Head of caudate nucleus (tissue), 42 donors: ENCODE data around the gene EZH1.

Experiments
- DNase-seq, 42 donors: peaks; one replicate each; pipeline versions ENCODE4 v3.0.0 to v3.0.0-alpha.2; 2020 to 2021; ENCODE audit warnings: mixed read lengths in 7 of 42
- intact Hi-C: fragments of 100-400 bp; cut with DNase I; formaldehyde crosslinking; loops from one replicate; pipeline ENCODE4 v1.15.0; 2022

Gene EZH1

DNA sequence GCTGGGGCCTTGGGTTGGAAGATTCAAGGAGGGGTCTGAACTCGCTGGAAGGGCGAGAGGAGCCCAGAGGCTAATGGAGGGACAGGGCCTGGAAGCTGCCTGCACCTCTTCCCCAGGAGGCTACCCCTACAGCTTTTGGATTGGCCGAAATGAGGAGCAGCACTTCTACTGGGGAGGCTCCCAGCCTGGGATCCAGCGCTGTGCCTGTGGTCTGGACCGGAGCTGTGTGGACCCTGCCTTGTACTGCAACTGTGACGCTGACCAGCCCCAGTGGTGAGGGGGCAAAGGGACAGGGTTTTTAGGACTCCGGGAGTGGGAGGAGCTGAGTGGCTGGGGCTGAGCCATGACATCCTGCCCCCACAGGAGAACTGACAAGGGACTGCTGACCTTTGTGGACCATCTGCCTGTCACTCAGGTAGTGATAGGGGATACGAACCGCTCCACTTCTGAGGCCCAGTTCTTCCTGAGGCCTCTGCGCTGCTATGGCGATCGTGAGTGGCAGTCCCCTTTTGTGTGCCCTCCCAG is 53.8 kb downstream of the EZH1 start:
- no peak for DNase-seq
- intact Hi-C loops, result no loop called here

DNA sequence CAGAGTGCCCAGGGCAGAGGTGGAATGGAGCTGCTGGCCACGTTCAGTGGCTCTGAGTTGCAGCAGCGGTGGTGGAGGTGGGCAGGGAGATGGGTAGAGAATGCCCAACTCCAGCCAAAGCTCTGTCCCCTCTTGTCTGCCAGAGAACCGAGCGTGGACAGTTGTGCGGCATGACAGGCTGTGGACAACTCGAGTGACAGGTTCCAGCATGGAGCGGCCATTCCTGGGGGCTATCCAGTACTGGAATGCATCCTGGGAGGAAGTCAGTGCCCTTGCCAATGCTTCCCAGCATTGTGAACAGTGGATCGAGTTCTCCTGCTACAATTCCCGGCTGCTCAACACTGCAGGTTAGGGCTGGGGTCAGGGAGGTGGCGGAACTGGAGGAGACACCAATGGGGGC is 54.2 kb downstream of the EZH1 start:
- intact Hi-C loops, result no loop called here
- no peak for DNase-seq

DNA sequence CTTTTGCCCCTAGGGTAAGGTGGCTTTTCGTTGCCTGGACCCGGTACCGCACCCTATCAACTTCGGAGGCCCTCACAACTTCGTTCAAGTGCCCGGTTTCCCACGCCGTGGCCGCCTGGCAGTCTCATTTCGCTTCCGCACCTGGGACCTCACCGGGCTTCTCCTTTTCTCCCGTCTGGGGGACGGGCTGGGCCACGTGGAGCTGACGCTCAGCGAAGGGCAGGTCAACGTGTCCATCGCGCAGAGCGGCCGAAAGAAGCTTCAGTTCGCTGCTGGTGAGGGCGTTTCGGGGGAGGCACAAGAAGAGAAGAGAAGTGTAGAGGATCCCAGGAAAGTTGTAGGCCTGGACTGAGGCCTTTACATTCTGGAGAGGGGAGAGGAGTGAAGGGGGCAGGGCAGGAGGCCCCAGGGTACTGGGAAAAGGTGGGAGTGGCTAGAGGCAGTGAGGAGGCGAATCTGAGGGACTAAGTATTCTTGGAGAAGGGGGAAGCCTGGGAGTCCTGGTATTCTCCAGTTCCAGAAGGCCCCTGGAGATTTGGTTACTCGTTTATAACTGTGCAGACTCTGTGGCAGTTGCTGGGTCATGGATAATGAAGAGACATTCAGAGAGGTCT is 57.0 kb downstream of the EZH1 start:
- intact Hi-C loops, result no loop called here
- no peak for DNase-seq

DNA sequence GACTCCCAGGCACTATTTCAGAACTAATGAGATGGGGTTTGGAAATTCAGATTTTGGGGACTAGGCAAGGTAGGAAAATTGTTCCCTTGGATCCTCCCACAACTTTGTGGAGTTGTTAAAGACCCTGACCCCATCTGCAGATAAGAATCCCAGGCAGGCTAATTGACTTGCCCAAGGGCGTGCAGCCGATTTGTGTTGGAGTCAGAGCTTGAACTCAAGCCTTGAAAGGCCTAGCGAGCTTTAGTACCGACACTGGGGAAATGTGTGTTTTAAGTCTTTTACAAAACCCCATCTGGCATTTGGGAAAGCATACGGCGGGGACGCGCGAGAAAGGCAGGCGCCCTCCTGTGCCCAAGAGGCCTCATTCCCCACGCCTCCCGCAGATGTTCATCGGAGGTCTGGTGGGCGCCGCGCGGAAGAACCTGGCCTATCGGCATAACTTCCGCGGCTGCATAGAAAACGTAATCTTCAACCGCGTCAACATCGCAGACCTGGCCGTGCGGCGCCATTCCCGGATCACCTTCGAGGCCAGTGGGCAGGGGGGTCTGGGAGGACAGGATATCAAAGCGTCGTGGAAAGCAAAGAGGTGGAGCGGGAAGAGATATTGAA is 58.2 kb downstream of the EZH1 start:
- no peak for DNase-seq
- intact Hi-C loops, result no loop called here

DNA sequence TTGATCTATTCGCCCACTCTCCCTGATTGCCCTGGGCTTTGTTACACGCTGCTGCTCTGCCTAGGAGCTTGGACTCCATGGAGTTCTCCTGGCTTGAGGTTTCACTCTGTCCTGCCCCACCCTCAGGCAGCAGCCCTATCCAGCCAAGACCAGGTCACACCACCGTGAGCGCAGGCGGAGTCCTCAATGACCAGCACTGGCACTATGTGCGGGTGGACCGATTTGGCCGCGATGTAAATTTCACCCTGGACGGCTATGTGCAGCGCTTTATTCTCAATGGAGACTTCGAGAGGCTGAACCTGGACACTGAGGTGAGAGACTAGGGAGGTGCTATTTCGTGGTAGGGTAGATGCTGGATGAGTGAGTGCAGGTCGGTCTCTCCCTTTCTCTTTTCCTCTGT is 59.0 kb downstream of the EZH1 start:
- intact Hi-C loops, result no loop called here
- no peak for DNase-seq

DNA sequence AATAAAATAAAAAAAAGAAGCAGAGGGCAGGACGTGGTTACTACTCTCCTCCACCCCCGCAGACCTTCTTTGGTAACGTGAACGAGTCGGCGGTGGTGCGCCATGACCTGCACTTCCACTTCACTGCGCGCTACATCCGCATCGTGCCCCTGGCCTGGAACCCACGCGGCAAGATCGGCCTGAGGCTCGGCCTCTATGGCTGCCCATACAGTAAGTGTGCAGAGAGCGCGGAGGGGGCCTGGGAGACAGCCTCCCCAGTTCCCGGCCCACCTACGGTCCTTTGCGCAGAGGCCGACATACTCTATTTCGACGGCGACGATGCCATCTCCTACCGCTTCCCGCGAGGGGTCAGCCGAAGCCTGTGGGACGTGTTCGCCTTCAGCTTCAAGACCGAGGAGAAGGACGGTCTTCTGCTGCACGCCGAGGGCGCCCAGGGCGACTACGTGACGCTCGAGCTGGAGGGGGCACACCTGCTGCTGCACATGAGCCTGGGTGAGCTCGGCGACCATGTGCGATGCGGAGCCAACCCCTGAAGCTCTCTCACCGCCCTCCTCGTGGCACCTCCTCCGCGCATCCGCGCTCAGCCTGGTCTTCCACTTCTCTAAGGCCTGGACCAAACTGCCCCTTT is 59.8 kb downstream of the EZH1 start:
- DNase-seq, result no peak
- intact Hi-C loops, result no loop called here

DNA sequence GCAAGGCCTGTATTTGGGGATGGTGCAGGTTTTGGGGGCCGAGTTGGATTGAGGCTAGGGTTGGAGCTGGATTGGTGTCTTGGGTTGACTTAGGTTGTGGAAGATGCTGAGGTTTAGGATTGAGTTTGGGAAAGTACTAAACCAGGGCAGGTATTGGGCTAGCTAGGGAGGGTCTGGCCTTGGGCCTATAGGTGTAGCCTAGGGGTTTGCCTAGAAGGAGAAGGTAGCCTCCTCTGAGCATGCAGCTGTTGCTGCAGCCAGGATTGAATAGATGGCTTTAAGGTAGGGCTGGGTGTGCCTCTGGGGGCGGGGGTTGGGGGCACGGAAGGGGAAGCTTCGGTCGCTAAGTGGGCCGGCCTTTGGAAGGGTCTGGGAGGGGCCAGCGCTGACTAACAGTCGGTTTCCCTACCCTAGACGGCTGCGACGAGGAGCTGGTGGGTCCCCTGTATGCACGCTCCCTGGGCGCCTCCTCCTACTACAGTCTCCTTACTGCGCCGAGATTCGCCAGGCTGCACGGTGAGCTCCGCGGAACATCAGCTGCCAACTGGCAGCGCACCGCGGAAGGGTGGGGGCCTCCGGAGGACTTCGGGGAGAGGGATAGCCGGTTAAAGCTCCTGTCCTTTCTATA is 61.3 kb downstream of the EZH1 start:
- DNase-seq, result peak; percentile 39 to 93 (median 76)
- intact Hi-C loops, result no loop called here

DNA sequence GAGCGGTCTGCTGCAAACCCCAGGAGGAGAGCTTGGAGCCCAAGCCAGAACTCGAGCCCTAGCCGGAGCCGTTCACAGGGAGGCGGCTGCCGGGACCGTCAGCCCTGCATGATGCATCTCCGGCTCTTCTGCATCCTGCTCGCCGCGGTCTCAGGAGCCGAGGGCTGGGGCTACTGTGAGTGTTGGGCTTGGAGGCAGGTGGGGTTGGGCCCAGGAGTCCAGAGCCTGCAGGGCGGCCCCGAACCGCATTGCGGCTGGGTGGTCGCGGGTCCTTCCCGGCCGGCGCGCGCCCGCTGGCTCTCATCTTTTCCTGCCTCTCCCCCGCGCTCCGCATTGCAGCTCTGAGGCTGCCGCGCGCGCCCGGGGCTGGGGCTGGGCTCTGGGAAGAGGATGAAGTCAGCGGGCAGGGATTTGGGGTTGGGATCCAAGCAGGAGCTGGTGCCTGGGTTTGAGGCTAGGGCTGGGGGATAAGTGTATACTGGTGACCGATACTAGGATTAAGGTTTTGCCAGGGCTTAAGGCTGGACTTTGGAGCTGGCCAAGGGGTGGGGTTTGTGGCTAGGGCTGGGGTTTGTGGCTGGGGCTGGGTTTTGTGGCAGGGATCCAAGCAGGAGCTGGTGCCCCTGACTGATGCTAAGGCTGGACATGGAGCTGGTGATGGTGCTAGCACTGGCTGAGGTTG is 62.0 kb downstream of the EZH1 start:
- intact Hi-C loops, result no loop called here
- peak in 36 of 42 donors; percentile 52 to 86 (median 74) for DNase-seq

DNA sequence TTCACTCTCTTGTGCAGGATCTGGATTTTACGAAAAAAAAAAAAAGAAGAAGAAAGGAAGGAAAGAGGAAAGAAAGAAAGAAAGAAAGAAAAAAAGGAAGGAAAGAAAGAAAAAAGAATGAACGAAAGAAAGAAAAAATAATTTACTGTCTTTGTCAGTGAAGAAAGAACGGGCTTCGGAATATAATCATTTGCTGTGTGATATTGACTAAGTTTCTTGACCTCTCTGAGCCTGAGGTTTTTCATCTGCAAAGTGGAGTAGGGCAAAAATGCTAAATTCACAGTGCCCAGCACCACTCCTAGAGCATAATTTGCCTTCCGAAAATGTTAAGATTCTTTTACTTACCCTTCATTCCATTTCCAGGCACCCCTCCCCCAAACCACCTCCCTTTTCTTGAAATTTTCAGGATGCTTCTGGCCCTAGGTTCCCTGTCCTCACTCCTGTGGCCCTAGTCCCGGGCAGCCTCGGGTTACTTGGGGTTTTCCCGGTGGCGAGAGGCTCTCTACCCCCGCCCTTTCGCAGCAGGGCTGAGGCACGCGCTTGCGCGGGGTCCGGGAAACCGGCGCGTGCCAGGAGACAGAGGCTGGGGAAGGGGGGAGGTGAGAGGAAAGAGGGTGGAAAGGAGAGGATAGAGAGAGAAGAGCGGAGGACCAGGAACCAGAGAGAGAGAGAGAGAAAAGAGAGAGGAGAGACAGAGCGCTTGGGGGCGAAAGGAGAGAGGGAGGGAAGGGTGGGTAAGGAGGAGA is 62.7 kb downstream of the EZH1 start, which contains the start of gene CNTNAP1:
Gene CNTNAP1 (plus strand): TSS at position 556 of the 746 bp plus-strand sequence. CDS start 299 bp downstream, outside the sequence.
- DNase-seq, result peak in 39 of 42 donors; percentile 49 to 89 (median 69)
- intact Hi-C loops, result no loop called here

DNA sequence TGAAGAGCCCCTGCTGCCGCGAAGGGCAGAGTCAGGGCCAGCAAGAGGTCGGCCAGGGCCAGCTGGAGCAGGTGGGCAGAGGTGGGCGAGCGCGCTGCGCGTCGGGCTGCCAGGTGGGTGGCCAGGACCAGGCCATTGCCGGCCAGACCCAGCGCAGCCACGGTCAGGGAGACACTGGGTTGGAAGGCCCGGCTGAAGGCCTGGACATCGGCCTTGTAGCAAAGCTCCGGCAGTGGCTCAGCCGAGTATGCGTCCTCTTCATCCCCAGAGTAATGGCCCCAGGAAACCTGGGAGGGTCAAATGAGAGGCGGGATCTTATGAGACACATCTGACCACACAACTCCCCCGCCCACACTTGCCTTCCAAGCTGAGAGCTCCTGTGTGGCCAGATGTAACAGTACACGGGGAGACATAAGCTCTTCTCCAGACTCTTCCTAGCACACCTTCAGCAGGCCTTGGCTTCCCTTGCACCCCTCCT is 64.5 kb downstream of the EZH1 start:
- intact Hi-C loops, result no loop called here
- DNase-seq, result no peak

DNA sequence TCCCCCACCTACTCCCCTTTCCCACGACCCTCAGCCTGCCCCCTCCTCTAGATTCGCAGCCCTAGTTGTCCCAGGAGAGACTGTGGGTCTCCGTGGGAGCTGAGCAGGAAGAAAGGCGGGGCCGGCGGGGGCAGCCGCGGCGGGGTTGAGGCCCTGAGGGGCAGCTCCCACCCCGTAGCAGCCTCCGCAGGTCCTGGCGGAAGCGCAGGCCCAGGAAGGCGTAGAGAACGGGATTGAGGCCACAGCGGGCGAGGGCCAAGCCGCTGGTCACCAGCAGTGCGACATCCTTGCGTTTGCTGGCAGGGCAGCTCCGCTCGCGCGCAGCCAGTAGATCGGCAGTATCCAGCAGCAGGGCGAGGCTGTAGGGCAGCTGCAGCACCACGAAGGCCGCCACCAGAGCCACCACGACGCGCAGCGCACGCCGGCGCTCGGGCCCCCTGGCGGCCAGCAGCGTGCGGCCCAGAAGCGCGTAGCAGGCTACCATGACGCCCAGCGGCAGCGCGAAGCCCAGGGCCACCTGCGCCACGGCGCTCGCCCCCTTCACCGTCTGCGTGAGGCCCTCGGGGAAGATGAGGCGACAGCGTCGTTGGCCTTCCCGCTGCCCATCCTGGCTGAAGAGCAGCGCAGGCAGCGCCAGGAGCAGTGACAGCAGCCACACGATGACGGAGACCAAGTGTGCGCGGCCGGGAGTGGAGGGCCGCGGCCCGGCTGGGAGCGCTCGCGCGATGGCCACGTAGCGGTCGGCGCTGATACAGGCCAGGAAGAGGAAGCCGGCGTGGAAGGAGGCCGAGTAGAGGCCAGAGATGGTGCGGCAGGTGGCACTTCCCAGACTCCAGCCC is 65.1 kb downstream of the EZH1 start:
- DNase-seq, result peak in 40 of 42 donors; percentile 35 to 89 (median 74)
- intact Hi-C loops, result loop anchor here (5.0 kb wide), 2 partner anchors 72 to 102 kb away; partner anchors contain the start of genes PSMC3IP, RETREG3 and TUBG1

DNA sequence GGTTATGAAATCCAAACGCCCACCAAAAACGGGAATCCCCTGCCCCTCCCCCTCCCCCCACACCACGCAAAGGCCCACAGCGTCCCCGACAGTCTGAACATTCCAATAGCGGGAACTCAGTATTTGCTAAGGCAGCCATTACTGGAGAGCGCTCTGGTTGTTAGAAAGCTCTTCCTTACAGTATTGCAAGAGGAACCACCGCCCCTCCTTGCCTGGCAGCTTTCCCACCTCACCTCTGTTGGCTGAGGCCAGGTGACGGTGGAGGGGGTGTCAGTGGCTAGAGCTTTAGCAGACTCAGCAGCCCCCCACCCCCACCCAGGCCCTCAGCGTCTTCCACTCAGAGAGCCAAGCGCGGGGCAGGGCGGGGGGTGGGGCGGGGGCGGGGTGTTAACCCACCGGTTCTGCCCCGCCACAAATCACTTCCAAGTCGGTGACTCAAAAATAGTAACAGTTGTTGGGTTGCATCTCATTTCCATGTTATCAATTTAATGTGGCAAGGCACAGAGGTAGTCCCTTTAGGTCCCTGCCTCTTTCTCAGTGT is 65.8 kb downstream of the EZH1 start:
- intact Hi-C loops, result loop anchor here (5.0 kb wide), 2 partner anchors 72 to 102 kb away; partner anchors contain the start of genes PSMC3IP, RETREG3 and TUBG1
- peak in 26 of 42 donors; percentile 27 to 76 (median 57) for DNase-seq

DNA sequence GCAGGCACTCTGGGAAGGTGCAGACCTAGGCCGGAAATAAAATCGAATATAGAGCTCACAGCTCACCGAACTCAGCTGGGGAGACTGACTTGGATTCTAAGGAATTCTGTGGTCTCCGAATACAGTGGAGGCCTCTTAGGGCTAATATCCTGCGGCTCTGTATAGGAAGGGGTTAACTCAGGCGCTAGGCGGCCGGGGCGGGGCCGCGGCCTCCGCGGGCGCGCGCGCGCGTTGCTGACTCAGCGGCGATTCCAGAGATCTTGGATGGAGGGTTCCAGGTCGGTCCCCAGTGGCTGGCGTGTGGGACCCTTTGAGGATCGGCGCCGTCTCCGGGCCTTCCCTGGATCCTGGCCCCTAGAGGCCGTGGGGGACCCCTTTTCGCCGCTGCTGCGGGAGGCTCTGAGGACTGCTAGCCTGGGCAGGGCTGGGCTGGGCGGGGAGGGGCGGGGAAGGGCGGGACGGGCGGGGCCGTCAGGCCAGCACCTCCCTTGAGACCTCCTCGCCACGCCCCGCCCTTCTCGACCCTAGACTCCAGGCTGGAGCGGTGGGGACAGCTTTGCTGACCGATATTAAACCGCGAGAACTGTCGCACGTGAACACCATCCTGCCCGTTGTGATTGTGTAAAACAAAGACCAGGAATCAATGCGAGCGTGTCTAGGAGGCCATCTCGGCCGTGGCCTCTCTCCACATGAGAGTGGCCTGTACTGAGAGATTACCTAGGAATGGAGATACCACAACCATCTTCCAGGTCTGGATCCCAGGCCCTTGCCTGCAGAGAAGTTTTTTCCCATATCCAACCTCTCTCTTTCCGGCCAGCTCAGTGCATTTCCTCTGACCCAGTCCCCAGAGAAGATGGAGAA is 66.7 kb downstream of the EZH1 start:
- intact Hi-C loops, result loop anchor here (5.0 kb wide), 2 partner anchors 71 to 101 kb away; partner anchors contain the start of genes PSMC3IP, RETREG3 and TUBG1
- DNase-seq, result peak; percentile 64 to 93 (median 86)

DNA sequence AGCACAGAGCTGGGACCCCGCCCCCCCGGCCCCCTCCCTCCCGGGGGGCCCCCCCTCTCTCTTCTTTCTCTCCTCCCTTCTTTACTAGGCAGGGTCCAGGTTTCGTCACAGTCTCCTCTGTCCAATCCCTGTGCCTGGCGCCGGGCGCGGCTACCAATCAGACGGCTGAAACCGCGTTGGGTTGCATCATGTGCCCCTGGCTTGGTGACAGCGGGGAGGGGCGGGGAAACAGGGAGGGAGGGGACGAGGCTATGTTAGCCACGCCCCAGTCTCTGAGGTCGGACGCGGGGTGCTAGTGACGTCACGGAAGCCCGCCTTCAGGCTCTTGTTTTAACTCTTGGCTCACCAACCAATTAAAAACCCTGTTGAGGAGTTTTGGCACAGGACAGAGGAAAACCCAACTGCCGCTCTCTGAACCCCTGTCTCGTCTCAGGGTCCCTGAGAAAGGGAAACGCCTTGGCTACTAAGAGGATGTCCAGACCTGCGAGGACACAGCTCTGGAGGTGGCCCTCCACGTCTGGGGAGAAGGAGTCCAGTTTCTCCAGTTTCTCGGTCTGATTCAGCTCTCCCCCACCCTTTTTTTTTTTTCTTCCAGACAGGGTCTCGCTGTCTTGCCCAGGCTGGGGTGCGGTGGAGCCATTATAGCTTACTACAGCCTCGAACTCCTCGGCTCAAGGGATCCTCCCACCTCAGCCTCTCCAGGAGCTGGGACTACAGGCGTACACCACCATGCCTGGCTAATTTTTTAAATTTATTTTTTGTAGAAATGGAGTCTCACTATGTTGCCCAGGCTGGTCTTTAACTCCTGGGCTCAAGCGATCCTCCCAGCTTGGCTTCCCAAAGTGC is 67.6 kb downstream of the EZH1 start:
- intact Hi-C loops, result loop anchor here (5.0 kb wide), 2 partner anchors 70 to 100 kb away; partner anchors contain the start of genes PSMC3IP, RETREG3 and TUBG1
- peak; percentile 98 to 100 (median 99) for DNase-seq
